Hepatocyte (in vitro differentiated cells): Measurements from ENCODE around the gene ARL17B.
"Not testable (repeated sequence)": the region's sequence is repeated elsewhere in the genome, so short reads cannot be mapped to it uniquely, and the experiment has no call there.

ENCODE experiments used
- EZH2 ChIP-seq: fragments of 200-600 bp; sonication (generic); IDR thresholded peaks from 2 replicates; pipeline ENCODE4 v1.6.1; 2016; ENCODE audit warnings: antibody characterized with exemption, mild to moderate bottlenecking, borderline replicate concordance
- EZH2phosphoT487 ChIP-seq: fragments of 200-600 bp; sonication (generic); IDR thresholded peaks from one replicate; pipeline ENCODE4 v1.6.1; 2018; ENCODE audit warnings: antibody characterized with exemption, mild to moderate bottlenecking, low read depth, moderate library complexity; ENCODE audit not compliant: unreplicated experiment, severe bottlenecking
- TF ChIP-seq, protein P1 (sequence below): fragments of 200-600 bp; sonication (generic); IDR thresholded peaks from 2 replicates; pipeline ENCODE4 v1.5.1; 2016; ENCODE audit warnings: antibody characterized with exemption, mild to moderate bottlenecking; ENCODE audit not compliant: poor library complexity

DNA sequence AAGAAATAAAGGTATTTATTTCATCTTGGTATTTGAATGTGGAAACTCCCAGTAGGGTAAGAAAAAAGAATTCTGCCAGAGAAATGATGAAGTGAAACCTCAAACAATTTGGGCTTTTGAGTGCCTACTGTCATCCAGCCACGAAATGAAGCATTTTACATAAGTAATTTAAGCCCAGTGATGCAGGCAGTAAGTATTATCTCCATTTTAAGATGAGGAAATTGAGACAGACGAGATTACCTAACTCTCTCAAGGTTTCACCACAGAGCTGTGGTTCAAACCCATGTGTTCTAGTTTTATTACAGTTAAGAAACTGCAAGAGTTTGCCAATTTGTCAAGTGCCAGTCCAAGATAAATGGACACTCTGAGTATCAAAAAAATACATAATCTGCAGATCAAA, 13.2 kb downstream of the ARL17B start:
- TF ChIP-seq, protein P1, sequence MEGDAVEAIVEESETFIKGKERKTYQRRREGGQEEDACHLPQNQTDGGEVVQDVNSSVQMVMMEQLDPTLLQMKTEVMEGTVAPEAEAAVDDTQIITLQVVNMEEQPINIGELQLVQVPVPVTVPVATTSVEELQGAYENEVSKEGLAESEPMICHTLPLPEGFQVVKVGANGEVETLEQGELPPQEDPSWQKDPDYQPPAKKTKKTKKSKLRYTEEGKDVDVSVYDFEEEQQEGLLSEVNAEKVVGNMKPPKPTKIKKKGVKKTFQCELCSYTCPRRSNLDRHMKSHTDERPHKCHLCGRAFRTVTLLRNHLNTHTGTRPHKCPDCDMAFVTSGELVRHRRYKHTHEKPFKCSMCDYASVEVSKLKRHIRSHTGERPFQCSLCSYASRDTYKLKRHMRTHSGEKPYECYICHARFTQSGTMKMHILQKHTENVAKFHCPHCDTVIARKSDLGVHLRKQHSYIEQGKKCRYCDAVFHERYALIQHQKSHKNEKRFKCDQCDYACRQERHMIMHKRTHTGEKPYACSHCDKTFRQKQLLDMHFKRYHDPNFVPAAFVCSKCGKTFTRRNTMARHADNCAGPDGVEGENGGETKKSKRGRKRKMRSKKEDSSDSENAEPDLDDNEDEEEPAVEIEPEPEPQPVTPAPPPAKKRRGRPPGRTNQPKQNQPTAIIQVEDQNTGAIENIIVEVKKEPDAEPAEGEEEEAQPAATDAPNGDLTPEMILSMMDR: not testable (repeated sequence)
- TF ChIP-seq EZH2, EZH2phosphoT487: not testable (repeated sequence)
